GM12874 (cell line): ENCODE data around the gene NPPC.

Experiments used
- CTCF ChIP-seq: IDR thresholded peaks from 2 replicates; pipeline ENCODE4 v1.5.1; 2011; ENCODE audit warnings: low read depth, mild to moderate bottlenecking, control low read depth, low read length, moderate library complexity; ENCODE audit not compliant: insufficient read depth

NPPC gene

GRCh38 chr2:231879216-231879615 is 47.0 kb downstream of the NPPC start:
- no peak for TF ChIP-seq CTCF

- TF ChIP-seq CTCF, result no peak
These were observed 48.4 kb downstream of the NPPC start for GRCh38 chr2:231877533-231878456.

GRCh38 chr2:231874944-231875343 is 51.3 kb downstream of the NPPC start:
- TF ChIP-seq CTCF, result no peak
